OCI-LY1 (cell line): ENCODE measurements around the gene TRAF3IP3.

ENCODE experiments used
- EZH2 ChIP-seq: fragments of 200-600 bp; sonication (generic), shearing (Covaris generic); IDR thresholded peaks from 2 replicates; pipeline ENCODE4 v1.8.0; 2017; ENCODE audit warnings: borderline replicate concordance, mixed run types, mild to moderate bottlenecking, antibody characterized with exemption, low read length, moderate library complexity, mixed read lengths
- TF ChIP-seq, protein P1 (sequence below): fragments of 200-600 bp; sonication (generic), shearing (Covaris generic); IDR thresholded peaks from 2 replicates; pipeline ENCODE4 v1.5.1; 2017; ENCODE audit warnings: mild to moderate bottlenecking, antibody characterized with exemption, low read length, moderate library complexity, mixed read lengths

DNA sequence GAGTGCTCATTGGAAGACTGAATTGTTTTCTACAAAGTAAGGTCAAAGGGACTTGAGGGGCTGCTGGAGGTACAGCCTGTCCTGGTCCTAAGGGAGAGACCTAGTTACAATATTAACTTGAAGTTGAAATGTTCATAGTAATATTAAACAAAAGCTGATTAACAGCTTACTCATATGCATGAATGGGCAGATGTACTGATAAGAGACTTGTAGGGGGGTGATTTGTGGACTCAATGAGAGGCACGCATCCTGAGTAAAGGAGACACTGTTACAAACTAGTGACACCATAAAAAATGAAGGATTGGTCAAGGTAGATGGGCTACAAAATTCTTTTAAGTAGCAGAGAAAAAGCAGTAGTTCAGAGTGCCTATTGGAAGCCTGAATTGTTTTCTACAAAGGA lies 48.5 kb upstream of the TRAF3IP3 start:
- TF ChIP-seq, protein P1, sequence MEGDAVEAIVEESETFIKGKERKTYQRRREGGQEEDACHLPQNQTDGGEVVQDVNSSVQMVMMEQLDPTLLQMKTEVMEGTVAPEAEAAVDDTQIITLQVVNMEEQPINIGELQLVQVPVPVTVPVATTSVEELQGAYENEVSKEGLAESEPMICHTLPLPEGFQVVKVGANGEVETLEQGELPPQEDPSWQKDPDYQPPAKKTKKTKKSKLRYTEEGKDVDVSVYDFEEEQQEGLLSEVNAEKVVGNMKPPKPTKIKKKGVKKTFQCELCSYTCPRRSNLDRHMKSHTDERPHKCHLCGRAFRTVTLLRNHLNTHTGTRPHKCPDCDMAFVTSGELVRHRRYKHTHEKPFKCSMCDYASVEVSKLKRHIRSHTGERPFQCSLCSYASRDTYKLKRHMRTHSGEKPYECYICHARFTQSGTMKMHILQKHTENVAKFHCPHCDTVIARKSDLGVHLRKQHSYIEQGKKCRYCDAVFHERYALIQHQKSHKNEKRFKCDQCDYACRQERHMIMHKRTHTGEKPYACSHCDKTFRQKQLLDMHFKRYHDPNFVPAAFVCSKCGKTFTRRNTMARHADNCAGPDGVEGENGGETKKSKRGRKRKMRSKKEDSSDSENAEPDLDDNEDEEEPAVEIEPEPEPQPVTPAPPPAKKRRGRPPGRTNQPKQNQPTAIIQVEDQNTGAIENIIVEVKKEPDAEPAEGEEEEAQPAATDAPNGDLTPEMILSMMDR, result no peak
- TF ChIP-seq EZH2, result no peak
